A549 (cell line): ENCODE measurements around the gene STRAP.

Experiments used
- CEBPB ChIP-seq, 2 experiments: fragments of >200 bp in 1 of 2; sonication (Bioruptor Twin) in 1 of 2; formaldehyde crosslinking in 1 of 2; IDR thresholded peaks; 2 replicates each; pipeline ENCODE4 v1.6.1; 2012 to 2016
- CTCF ChIP-seq: fragments of >200 bp; sonication (Bioruptor Twin); formaldehyde crosslinking; IDR thresholded peaks from 3 replicates; pipeline ENCODE4 v1.5.1; 2016
- EP300 ChIP-seq, 2 experiments: fragments of >200 bp; sonication (Bioruptor Twin); formaldehyde crosslinking; IDR thresholded peaks; 2 replicates in 1 of 2; 3 replicates in 1 of 2; pipeline ENCODE4 v1.6.1; 2016 to 2017
- FOSL2 ChIP-seq, 2 experiments: fragments of 450-650 bp in 1 of 2; fragments of >200 bp in 1 of 2; sonication (Bioruptor Twin) in 1 of 2; formaldehyde crosslinking; IDR thresholded peaks; 2 replicates each; pipeline versions ENCODE4 v1.5.0 to v1.6.1; 2016 to 2020; ENCODE audit warnings: mild to moderate bottlenecking in 1 of 2, moderate library complexity in 1 of 2
- HDAC2 ChIP-seq: fragments of 200-600 bp; sonication (generic); IDR thresholded peaks from 2 replicates; pipeline ENCODE4 v1.6.1; 2016
- HOXA7 ChIP-seq: fragments of 250-450 bp; sonication (Bioruptor Pico); IDR thresholded peaks from 2 replicates; pipeline ENCODE4 v1.5.0; 2020; ENCODE audit warnings: mild to moderate bottlenecking, moderate library complexity
- JUNB ChIP-seq: fragments of >200 bp; sonication (Bioruptor Twin); formaldehyde crosslinking; IDR thresholded peaks from 2 replicates; pipeline ENCODE4 v1.6.1; 2016
- KDM1A ChIP-seq: fragments of 200-600 bp; sonication (generic); IDR thresholded peaks from 2 replicates; pipeline ENCODE4 v1.6.1; 2016; ENCODE audit warnings: low read depth, mild to moderate bottlenecking
- MAFK ChIP-seq: fragments of 450-650 bp; IDR thresholded peaks from 2 replicates; pipeline ENCODE4 v1.6.1; 2014; ENCODE audit not compliant: partially characterized antibody
- PHF8 ChIP-seq: fragments of 200-600 bp; sonication (generic); IDR thresholded peaks from 2 replicates; pipeline ENCODE4 v1.6.1; 2016; ENCODE audit warnings: low read depth, mild to moderate bottlenecking, antibody characterized with exemption, moderate library complexity, borderline replicate concordance
- POLR2A ChIP-seq: IDR thresholded peaks from 2 replicates; pipeline ENCODE4 v1.6.1; 2012; ENCODE audit warnings: mild to moderate bottlenecking, low read length
- RFX5 ChIP-seq: fragments of 450-650 bp; IDR thresholded peaks from 2 replicates; pipeline ENCODE4 v1.7.1; 2014; ENCODE audit warnings: antibody characterized with exemption, mild to moderate bottlenecking, moderate library complexity
- RNF2 ChIP-seq: fragments of 200-600 bp; sonication (generic); IDR thresholded peaks from 2 replicates; pipeline ENCODE4 v1.6.1; 2016; ENCODE audit warnings: low read depth, mild to moderate bottlenecking, antibody characterized with exemption, moderate library complexity, borderline replicate concordance
- USF2 ChIP-seq: fragments of 450-650 bp; IDR thresholded peaks from 2 replicates; pipeline ENCODE4 v1.6.1; 2014; ENCODE audit warnings: antibody characterized with exemption

- no peak for TF ChIP-seq CTCF
- TF ChIP-seq HOXA7 (CRISPR knock-in tag): no peak
- TF ChIP-seq JUNB: no peak
- TF ChIP-seq EP300 (IDR thresholded peaks at IDR 0.05): no peak
- no peak for TF ChIP-seq POLR2A
- no peak for TF ChIP-seq RNF2
- TF ChIP-seq CEBPB (IDR thresholded peaks at IDR 0.05): no peak
- TF ChIP-seq HDAC2: 0 out of 2 replicates have a peak, but pooled peaks have one; percentile 21
- TF ChIP-seq RFX5: no peak
- peak; percentile 82 for TF ChIP-seq KDM1A
- no peak for TF ChIP-seq PHF8
- TF ChIP-seq FOSL2 (IDR thresholded peaks at IDR 0.05): no peak
- no peak for TF ChIP-seq FOSL2 (CRISPR knock-in tag; IDR thresholded peaks at IDR 0.05)
- no peak for TF ChIP-seq USF2
- no peak for TF ChIP-seq MAFK
Observed at GRCh38 chr12:15886372-15887042, 4.3 kb downstream of the STRAP start.
